Psoas muscle (tissue), 8 donors: Measurements from ENCODE around the gene CBFA2T2. TPM values are rescaled to one million over a fixed set of nuclear protein-coding genes. Genes with fewer than 3 reads are reported as not detected.
A peak's percentile ranks its signal among the peaks of the same experiment; 100 is the strongest.

ENCODE experiments used
- ATAC-seq, 4 donors: fragments of 200-7000 bp; cut with Tn5 transposase; one replicate each; pipeline ENCODE4 v1.9.1; 2020; ENCODE audit warnings: moderate library complexity in 3 of 4, mild to moderate bottlenecking in 2 of 4
- DNase-seq, 2 donors: peaks; one replicate each; pipeline ENCODE4 v3.0.0-alpha.2; 2020
- H3K27ac ChIP-seq: fragments of 200-600 bp; one replicate; pipeline ENCODE4 v1.8.0; 2022
- H3K27me3 ChIP-seq, 3 donors: fragments of 200-600 bp in 1 of 3; one replicate each; pipeline versions ENCODE4 v1.6.1 to v1.8.0; 2013 to 2022; ENCODE audit warnings: low read length in 2 of 3, mild to moderate bottlenecking in 2 of 3, moderate library complexity in 1 of 3; ENCODE audit not compliant: insufficient read depth in 3 of 3
- H3K36me3 ChIP-seq, 2 donors: fragments of 200-600 bp in 1 of 2; one replicate each; pipeline versions ENCODE4 v1.6.1 to v1.8.0; 2013 to 2022; ENCODE audit warnings: low read depth in 1 of 2, mild to moderate bottlenecking in 1 of 2, moderate library complexity in 1 of 2; ENCODE audit not compliant: insufficient read depth in 1 of 2
- H3K4me1 ChIP-seq: fragments of 200-600 bp; one replicate; pipeline ENCODE4 v1.8.0; 2022
- H3K4me3 ChIP-seq: fragments of 200-600 bp; one replicate; pipeline ENCODE4 v1.8.0; 2022; ENCODE audit warnings: mild to moderate bottlenecking
- H3K9me3 ChIP-seq: fragments of 200-600 bp; one replicate; pipeline ENCODE4 v1.8.0; 2022
- CTCF ChIP-seq: fragments of 200-600 bp; IDR thresholded peaks from one replicate; pipeline ENCODE4 v1.8.0; 2022; ENCODE audit warnings: antibody characterized with exemption
- WGBS, 3 donors: extraction: QIAGEN DNeasy Blood & Tissue Kit; methylation state at CpG; one replicate each; pipeline versions ENCODE4 v1.1.6 to v1.1.7; 2013; 5-methylcytosine and 5-hydroxymethylcytosine counted together
- intact Hi-C, 2 donors: fragments of 100-400 bp; cut with DNase I; formaldehyde crosslinking; loops; one replicate each; pipeline versions ENCODE4 v1.11.0 to v1.14.2; 2022
- polyA plus RNA-seq, 3 donors: library from polyadenylated mRNA; stranded (reverse); fragments of 200-250 nt; gene quantifications; one replicate each; pipeline ENCODE4 v1.2.3, GENCODE V29; 2013
- total RNA-seq, 4 donors: library from RNA; stranded (reverse); fragmentation: NEBNext Ultra II Directional in 2 of 4; extraction: Animal tissue kit (Norgen Biotek cat#: 25700) in 2 of 4; gene quantifications; one replicate each; pipeline versions ENCODE4 v1.2.1 to v1.2.4, GENCODE V29; 2021 to 2023
- donor health status: healthy with polysubstance abuse.
- donor health status: DM: no; HTN: no; CAD: no; lungs with moderate emphysema.
- donor health status: Bipolar disorder and iron deficiency.
- donor health status: healthy.
- donor health status: DM: yes; HTN: yes; CAD: no.
- donor health status: DM: no; HTN: no; CAD: no.
- donor health status: DM: no; HTN: no; CAD: no.
- donor health status: DM: yes; HTN: yes; CAD: no.

CBFA2T2 gene
- total and polyA plus RNA-seq, 7 donors = 3.8 to 9.3 (median 7.0) TPM

GRCh38 chr20:33443006-33443511 is 46.8 kb upstream of the CBFA2T2 start:
- Histone ChIP-seq H3K4me3 (peak overlapping the region; percentile 71), H3K27ac (peak overlapping the region; percentile 90), H3K27me3 (no peaks in the 10 kb centered on the region), H3K4me1 (peaks cover 29% of the 10 kb centered on the region), H3K9me3 (no peaks in the 10 kb centered on the region), H3K36me3 (peaks cover 0 to 10% of the 10 kb centered on the region in 2 donors)
- 1 to 3% (median 2%) methylated on average over 23 to 45 of the region's 45 CpGs for WGBS, 3 donors
- peak; percentile 43 to 70 for DNase-seq
- intact Hi-C loops = loop anchor here (5.0 kb wide), 1 partner anchor 41 kb away; the partner anchor contains the start of gene CDK5RAP1 (in 2 of the 2)
- no peak for TF ChIP-seq CTCF
- peak; percentile 1 to 20 (median 12) for ATAC-seq

GRCh38 chr20:33443512-33444239 is 46.2 kb upstream of the CBFA2T2 start, which contains the start of gene SNTA1:
Gene SNTA1, minus strand, starts transcription at chr20:33443763. Its CDS starts 143 bp downstream, at chr20:33443620.
- peak within 1 kb of the TSS; percentile 90 for H3K27ac ChIP-seq
- DNase-seq (peak; percentile 94 to 98), ATAC-seq (peak; percentile 90 to 95 (median 92))
- H3K36me3 ChIP-seq = peaks cover 0 to 4% of the 10 kb centered on the region in 2 donors
- peaks cover 26% of the 10 kb centered on the region for H3K4me1 ChIP-seq
- TF ChIP-seq CTCF = no peak
- H3K27me3 ChIP-seq = no peaks in the 10 kb centered on the region
- WGBS, 3 donors = 0 to 1% (median 1%) methylated on average over 45 to 75 of the region's 75 CpGs
- H3K9me3 ChIP-seq = no peaks in the 10 kb centered on the region
- intact Hi-C loops = loop anchor here (2.0 to 5.0 kb wide), 2 partner anchors 27 to 41 kb away; partner anchors contain the start of gene CDK5RAP1 (in 2 of the 2)
- H3K4me3 ChIP-seq = peak within 1 kb of the TSS; percentile 71

- Histone ChIP-seq H3K27me3 (no peaks in the 10 kb centered on the region), H3K4me1 (peaks cover 26% of the 10 kb centered on the region), H3K9me3 (no peaks in the 10 kb centered on the region), H3K4me3 (peak overlapping the region; percentile 71), H3K36me3 (no peaks in the 10 kb centered on the region), H3K27ac (peak overlapping the region; percentile 90)
- ATAC-seq = peak; percentile 30 to 67 (median 60)
- intact Hi-C loops = loop anchor here (2.0 to 5.0 kb wide), 3 partner anchors 28 to 43 kb away; partner anchors contain the start of gene CDK5RAP1 (in 2 of the 2)
- DNase-seq = peak in 1 of 2 donors; percentile 31
- TF ChIP-seq CTCF = peak; percentile 51
- WGBS, 3 donors = 40 to 62% (median 42%) methylated on average over 4 of the region's 4 CpGs
Observed at GRCh38 chr20:33444797-33445560, 44.9 kb upstream of the CBFA2T2 start.

- WGBS, 3 donors = 74 to 82% (median 82%) methylated on average over 4 of the region's 4 CpGs
- ATAC-seq = no peak
- intact Hi-C loops = loop anchor here (2.0 to 5.0 kb wide), 2 partner anchors 29 to 34 kb away; no protein-coding TSS in a partner anchor
Observed at GRCh38 chr20:33445881-33446625, 43.8 kb upstream of the CBFA2T2 start.

More at GRCh38 chr20:33445881-33446625, 43.8 kb upstream of the CBFA2T2 start:
- H3K4me1 ChIP-seq = peaks cover 21% of the 10 kb centered on the region
- TF ChIP-seq CTCF = no peak
- no peaks in the 10 kb centered on the region for H3K27me3 ChIP-seq
- no peak overlapping the region for H3K4me3 ChIP-seq
- H3K36me3 ChIP-seq = no peaks in the 10 kb centered on the region
- H3K9me3 ChIP-seq = no peaks in the 10 kb centered on the region
- no peak for DNase-seq
- no peak overlapping the region for H3K27ac ChIP-seq
